Fibroblast of lung (primary cell): ENCODE data around the gene MIER2. TPM values are rescaled to one million over a fixed set of nuclear protein-coding genes. Genes with fewer than 3 reads are reported as not detected.

Source experiments
- DNase-seq, 2 donors: peaks; one replicate each; pipeline versions ENCODE4 v3.0.0 to v3.0.0-alpha.2; 2010; ENCODE audit warnings: low read depth in 2 of 2
- H2AFZ ChIP-seq: 2 replicates; pipeline ENCODE4 v1.5.1; 2012; ENCODE audit warnings: low read length, control low read depth, inconsistent platforms
- H3K27ac ChIP-seq: 2 replicates; pipeline ENCODE4 v1.5.1; 2011; ENCODE audit warnings: low read length, control low read depth; ENCODE audit not compliant: insufficient read depth
- H3K27me3 ChIP-seq: 2 replicates; pipeline ENCODE4 v1.5.1; 2011; ENCODE audit warnings: mild to moderate bottlenecking, low read length; ENCODE audit not compliant: control insufficient read depth, insufficient read depth
- H3K36me3 ChIP-seq: 2 replicates; pipeline ENCODE4 v1.5.1; 2011; ENCODE audit warnings: low read length; ENCODE audit not compliant: control insufficient read depth, insufficient read depth
- H3K4me1 ChIP-seq: 2 replicates; pipeline ENCODE4 v1.5.1; 2011; ENCODE audit warnings: low read length; ENCODE audit not compliant: control insufficient read depth, insufficient read depth; ENCODE audit errors: extremely low read depth
- H3K4me2 ChIP-seq: 2 replicates; pipeline ENCODE4 v1.5.1; 2011; ENCODE audit warnings: low read length, control low read depth; ENCODE audit not compliant: insufficient read depth; ENCODE audit errors: extremely low read depth
- H3K4me3 ChIP-seq, 4 experiments: fragments of 200-600 bp in 1 of 4; sonication (generic) in 1 of 4; replicated peaks in 1 of 4; 2 replicates each; pipeline ENCODE4 v1.5.1; 2011 to 2016; ENCODE audit warnings: low read length in 4 of 4, low read depth in 3 of 4, mild to moderate bottlenecking in 3 of 4, control low read depth in 2 of 4, inconsistent platforms in 1 of 4, mixed read lengths in 1 of 4; ENCODE audit not compliant: insufficient read depth in 1 of 4; ENCODE audit errors: control extremely low read depth in 1 of 4
- H3K79me2 ChIP-seq: 2 replicates; pipeline ENCODE4 v1.5.1; 2012; ENCODE audit warnings: mild to moderate bottlenecking, low read length, inconsistent platforms; ENCODE audit not compliant: control insufficient read depth, insufficient read depth
- H3K9ac ChIP-seq: 2 replicates; pipeline ENCODE4 v1.5.1; 2011; ENCODE audit warnings: mild to moderate bottlenecking, low read length, control low read depth; ENCODE audit not compliant: insufficient read depth
- H3K9me3 ChIP-seq: 2 replicates; pipeline ENCODE4 v1.5.1; 2012; ENCODE audit warnings: low read depth, low read length; ENCODE audit not compliant: control insufficient read depth, insufficient read depth
- H4K20me1 ChIP-seq: 2 replicates; pipeline ENCODE4 v1.5.1; 2011; ENCODE audit warnings: low read length; ENCODE audit not compliant: control insufficient read depth, insufficient read depth; ENCODE audit errors: extremely low read depth
- CTCF ChIP-seq, 2 donors: IDR thresholded peaks in 1 of 2; conservative IDR thresholded peaks in 1 of 2; 1 replicate in 1 of 2; 2 replicates in 1 of 2; pipeline ENCODE4 v1.5.1; 2011 to 2012; ENCODE audit warnings: low read length in 2 of 2, control low read depth in 1 of 2, inconsistent platforms in 1 of 2, low read depth in 1 of 2, mild to moderate bottlenecking in 1 of 2
- EZH2 ChIP-seq: IDR thresholded peaks from 2 replicates; pipeline ENCODE4 v1.5.1; 2012; ENCODE audit warnings: low read length, control low read depth, mild to moderate bottlenecking; ENCODE audit errors: missing control alignments
- polyA plus RNA-seq, 2 donors: library from polyadenylated mRNA; depleted of rRNA in 1 of 2; stranded (reverse) in 1 of 2; unstranded in 1 of 2; fragments of >200 nt; gene quantifications; 2 replicates each; pipeline ENCODE4 v1.2.1, GENCODE V29; 2011 to 2012; ENCODE audit warnings: missing spikeins in 1 of 2
- total RNA-seq: library from RNA; depleted of rRNA; stranded (reverse); fragments of >200 nt; gene quantifications from 2 replicates; pipeline ENCODE4 v1.2.1, GENCODE V29; 2014

MIER2 gene
- total and polyA plus RNA-seq, 2 donors (not counting 1 experiment from before 2014, with no cell fraction given): 13.7 to 20.6 TPM

DNA sequence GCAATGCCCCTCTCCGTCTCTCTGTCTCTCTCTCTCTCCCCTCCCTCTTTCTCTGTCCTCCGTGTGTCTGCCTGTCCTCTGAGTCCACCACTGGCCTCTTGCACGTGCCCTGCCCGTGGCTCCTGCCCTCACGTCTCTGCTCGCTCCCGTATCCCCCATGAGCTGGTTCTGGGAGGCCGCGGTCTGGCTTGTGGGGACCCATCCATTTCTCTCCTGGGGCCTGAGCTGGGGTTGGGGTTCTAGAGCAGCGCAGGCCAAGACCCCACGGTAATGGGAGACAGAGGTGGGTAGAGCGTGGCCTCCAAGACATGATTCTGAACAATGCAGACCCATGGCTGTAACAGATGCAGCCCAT lies 45.3 kb upstream of the MIER2 start:
- Histone ChIP-seq H4K20me1 (no peaks in the 10 kb centered on the region), H3K4me1 (no peaks in the 10 kb centered on the region), H3K27ac (no peak overlapping the region), H3K36me3 (no peaks in the 10 kb centered on the region), H3K4me3 (no peak overlapping the region), H3K27me3 (no peaks in the 10 kb centered on the region), H3K9ac (no peak overlapping the region), H3K79me2 (no peaks in the 10 kb centered on the region), H3K4me2 (no peak overlapping the region), H3K9me3 (no peaks in the 10 kb centered on the region), H2AFZ (no peak overlapping the region)
- no peak for DNase-seq
- TF ChIP-seq EZH2 (no peak), CTCF (conservative IDR thresholded peaks at IDR 0.05 in 1 of 2, IDR thresholded peaks at IDR 0.05 in 1 of 2; ENCODE audit: low read depth in 1 of 2, low read length in 2 of 2) (no peak)

DNA sequence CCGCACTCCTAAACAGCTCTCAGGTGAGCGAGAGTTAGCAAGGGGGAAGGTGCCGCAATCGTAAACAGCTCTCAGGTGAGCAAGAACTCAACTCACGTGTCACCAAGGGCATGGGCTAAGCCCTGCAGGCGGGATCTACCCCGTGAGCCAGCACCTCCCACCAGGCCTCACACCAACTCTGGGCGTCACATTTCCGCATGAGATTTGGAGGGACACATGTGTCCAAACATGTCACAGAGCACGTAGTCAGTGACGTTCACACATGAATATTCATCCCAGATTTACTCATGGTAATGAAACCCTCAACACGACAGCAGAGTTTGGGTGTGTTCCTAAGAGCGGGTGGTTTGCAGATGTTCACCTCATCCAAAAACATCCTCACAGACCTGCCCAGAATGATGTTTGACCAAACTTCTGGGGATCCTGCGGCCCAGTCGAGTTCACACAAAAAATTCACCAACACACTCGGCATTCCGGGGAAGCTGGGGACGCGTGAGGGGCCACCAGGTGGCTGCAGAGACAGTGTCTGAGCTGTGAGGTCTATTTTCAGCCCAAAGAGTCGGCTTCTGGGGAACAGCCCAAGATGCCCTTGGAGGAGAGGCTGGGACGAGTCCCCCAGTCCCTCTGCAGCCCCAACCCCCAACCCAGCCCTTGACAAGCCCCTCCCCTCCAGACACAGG lies 44.8 kb upstream of the MIER2 start:
- Histone ChIP-seq H3K27me3 (no peaks in the 10 kb centered on the region), H3K9me3 (no peaks in the 10 kb centered on the region), H2AFZ (no peak overlapping the region), H3K4me1 (no peaks in the 10 kb centered on the region), H3K79me2 (no peaks in the 10 kb centered on the region), H3K9ac (no peak overlapping the region), H3K27ac (no peak overlapping the region), H3K36me3 (no peaks in the 10 kb centered on the region), H4K20me1 (no peaks in the 10 kb centered on the region), H3K4me2 (no peak overlapping the region), H3K4me3 (no peak overlapping the region)
- TF ChIP-seq CTCF (conservative IDR thresholded peaks at IDR 0.05 in 1 of 2, IDR thresholded peaks at IDR 0.05 in 1 of 2; ENCODE audit: low read depth in 1 of 2, low read length in 2 of 2) (no peak), EZH2 (no peak)
- no peak for DNase-seq

- H2AFZ ChIP-seq: no peak overlapping the region
- DNase-seq: no peak
- no peak overlapping the region for H3K4me2 ChIP-seq
- no peaks in the 10 kb centered on the region for H3K79me2 ChIP-seq
- H4K20me1 ChIP-seq: no peaks in the 10 kb centered on the region
- no peak overlapping the region for H3K9ac ChIP-seq
- no peak for TF ChIP-seq EZH2
- TF ChIP-seq CTCF (conservative IDR thresholded peaks at IDR 0.05 in 1 of 2, IDR thresholded peaks at IDR 0.05 in 1 of 2; ENCODE audit: low read depth in 1 of 2, low read length in 2 of 2): no peak
- no peak overlapping the region for H3K27ac ChIP-seq
- no peaks in the 10 kb centered on the region for H3K9me3 ChIP-seq
- H3K4me3 ChIP-seq: no peak overlapping the region
- H3K36me3 ChIP-seq: no peaks in the 10 kb centered on the region
- H3K27me3 ChIP-seq: no peaks in the 10 kb centered on the region
- H3K4me1 ChIP-seq: no peaks in the 10 kb centered on the region
Measured at GRCh38 chr19:388691-389090, 44.1 kb upstream of the MIER2 start.
